ENCODE data around the gene PSORS1C2. TPM values are rescaled to one million over a fixed set of nuclear protein-coding genes. Genes with fewer than 3 reads are reported as not detected.
A peak's percentile ranks its signal among the peaks of the same experiment; 100 is the strongest.

PSORS1C2 gene
- total RNA-seq (not detected in 2 replicates), polyA plus RNA-seq (not detected in 2 replicates), polyA minus RNA-seq (not detected in 2 replicates), Bru-seq, nascent RNA (not detected), BruChase-seq, experiment 1, labeled RNA remaining after a 6-hour chase (not detected), BruChase-seq, experiment 2, labeled RNA remaining after a 2-hour chase (not detected)
- not detected in 2 replicates for polyA plus RNA-seq (2011; cell fraction: cytosol; rRNA removed)
- polyA plus RNA-seq (2011; cell fraction: nucleus; rRNA removed), result not detected in 2 replicates
- polyA plus RNA-seq (2012), result not detected in 2 replicates
- not detected for polyA minus RNA-seq (2011; cell fraction: cytosol; rRNA and poly(A)+ RNA removed)
- not detected in 2 replicates for polyA minus RNA-seq (2011; cell fraction: nucleus; rRNA and poly(A)+ RNA removed)
- long read RNA-seq, result 0 reads

GRCh38 chr6:31138982-31139381 is at the start of gene PSORS1C2:
TSS of gene PSORS1C2 (minus strand) at chr6:31139066. CDS start at chr6:31139026, 40 bp downstream.
- Histone ChIP-seq H3K9me3 (replicated peaks; ENCODE audit: control insufficient read depth, insufficient read depth, low read length) (no peaks in the 10 kb centered on the region), H3K4me1 (ENCODE audit: control insufficient read depth, extremely low read depth, insufficient read depth, low read length) (peaks cover 8% of the 10 kb centered on the region), H2AFZ (ENCODE audit: low read depth, low read length) (peak within 1 kb of the TSS; percentile 50), H4K20me1 (replicated peaks; ENCODE audit: control insufficient read depth, extremely low read depth, insufficient read depth, low read length) (no peaks in the 10 kb centered on the region), H3K9me1 (replicated peaks; ENCODE audit: control insufficient read depth, extremely low read depth, insufficient read depth, low read length) (no peaks in the 10 kb centered on the region), H3K4me3 (replicated peaks in 1 of 3; ENCODE audit: insufficient read depth in 1 of 3, low read depth in 1 of 3, low read length in 3 of 3) (no peak within 1 kb of the TSS), H3K4me2 (ENCODE audit: insufficient read depth, low read length) (no peak within 1 kb of the TSS), H3K36me3 (ENCODE audit: control insufficient read depth in 2 of 2, extremely low read depth in 1 of 2, insufficient read depth in 2 of 2, low read length in 2 of 2) (peaks cover 0 to 8% of the 10 kb centered on the region in 2 experiments), H3K27me3 (ENCODE audit: control insufficient read depth in 2 of 2, insufficient read depth in 2 of 2, low read length in 2 of 2) (no peaks in the 10 kb centered on the region), H3K27ac (ENCODE audit: insufficient read depth, low read depth, low read length) (no peak within 1 kb of the TSS), H3K9ac (replicated peaks; ENCODE audit: extremely low read depth, insufficient read depth, low read length) (no peak within 1 kb of the TSS), H3K79me2 (ENCODE audit: control insufficient read depth, insufficient read depth, low read length) (no peaks in the 10 kb centered on the region)
- TF ChIP-seq POLR2A (IDR thresholded peaks at IDR 0.05; ENCODE audit: low read depth, low read length), result no peak
- TF ChIP-seq POLR2AphosphoS5 (IDR thresholded peaks at IDR 0.05; ENCODE audit: insufficient read depth, low read depth, low read length), result no peak
- TF ChIP-seq, protein P1, sequence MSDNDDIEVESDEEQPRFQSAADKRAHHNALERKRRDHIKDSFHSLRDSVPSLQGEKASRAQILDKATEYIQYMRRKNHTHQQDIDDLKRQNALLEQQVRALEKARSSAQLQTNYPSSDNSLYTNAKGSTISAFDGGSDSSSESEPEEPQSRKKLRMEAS (IDR thresholded peaks at IDR 0.05; ENCODE audit: insufficient read depth, insufficient read length), result no peak
- no peak for TF ChIP-seq JUN (IDR thresholded peaks at IDR 0.05; ENCODE audit: borderline replicate concordance, insufficient read depth, insufficient read length, low read depth)
- no peak for TF ChIP-seq FOS (IDR thresholded peaks at IDR 0.05; ENCODE audit: borderline replicate concordance, insufficient read depth, low read length)
- no peak for TF ChIP-seq GATA2 (IDR thresholded peaks at IDR 0.05; ENCODE audit: insufficient read depth, insufficient read length, low read depth, low read length)
- TF ChIP-seq MYC (IDR thresholded peaks at IDR 0.05; ENCODE audit: low read depth, low read length), result no peak
- TF ChIP-seq CTCF (IDR thresholded peaks at IDR 0.05; ENCODE audit: extremely low read depth in 1 of 2, insufficient read depth in 1 of 2, low read depth in 1 of 2, low read length in 2 of 2), result no peak
- TF ChIP-seq EZH2 (IDR thresholded peaks at IDR 0.05; ENCODE audit: borderline replicate concordance, low read depth, low read length, severe bottlenecking), result no peak
- no peak for DNase-seq (ENCODE audit: low read depth, low spot score)
- ChIA-PET POLR2A (no interaction called here), CTCF (interaction anchor here (0.9 to 6.2 kb wide), 8 partner anchors 9 to 685 kb away, joined by 3 to 174 read pairs (median 10); partner anchors contain the start of gene TCF19)
- dilution Hi-C loops (cut with MboI; ENCODE audit: extremely low pct_ligation_motif_present, low sequenced_read_pairs) (no loop called here), intact Hi-C loops (cut with micrococcal nuclease) (loop anchor here (5.0 kb wide), 1 partner anchor 303 kb away; no protein-coding TSS in a partner anchor)
- BruUV-seq (replicated peaks), result no TSS peak
- no peak for FAIRE-seq
